OCI-LY3 (cell line): Measurements from ENCODE around the gene LHPP.

Source experiments
- H2AFZ ChIP-seq: fragments of 200-600, 300-600 bp; shearing (Covaris generic); 2 replicates; pipeline ENCODE4 v1.6.0; 2014; ENCODE audit warnings: antibody characterized with exemption, low read depth, low read length
- H3K27ac ChIP-seq: fragments of 200-600, 300-600 bp; sonication (generic); 2 replicates; pipeline ENCODE4 v1.5.1; 2014; ENCODE audit warnings: mild to moderate bottlenecking, low read length, moderate library complexity, mixed read lengths
- H3K27me3 ChIP-seq: fragments of 200-600, 300-600 bp; sonication (generic); 2 replicates; pipeline ENCODE4 v1.6.1; 2014; ENCODE audit warnings: low read depth, low read length, mixed read lengths
- H3K36me3 ChIP-seq: fragments of 200-600, 300-600 bp; sonication (generic); replicated peaks from 2 replicates; pipeline ENCODE3; 2014; ENCODE audit warnings: low read depth, low read length, mixed read lengths
- H3K4me1 ChIP-seq: fragments of 300-600, 200-600 bp; sonication (generic); 2 replicates; pipeline ENCODE4 v1.6.1; 2014; ENCODE audit warnings: low read length, mixed read lengths
- H3K4me2 ChIP-seq: fragments of 200-600, 300-600 bp; sonication (generic); 2 replicates; pipeline ENCODE4 v1.6.1; 2014; ENCODE audit warnings: low read length, mixed read lengths
- H3K4me3 ChIP-seq: fragments of 300-600, 200-600 bp; sonication (generic); 2 replicates; pipeline ENCODE4 v1.5.1; 2014; ENCODE audit warnings: antibody characterized with exemption, mild to moderate bottlenecking, low read length, moderate library complexity
- H3K79me2 ChIP-seq: fragments of 300-600, 200-600 bp; shearing (Covaris generic); 2 replicates; pipeline ENCODE4 v1.6.1; 2014; ENCODE audit warnings: mild to moderate bottlenecking, low read length, mixed read lengths
- H3K9ac ChIP-seq: fragments of 300-600, 200-600 bp; shearing (Covaris generic); 2 replicates; pipeline ENCODE4 v1.6.0; 2014; ENCODE audit warnings: mild to moderate bottlenecking, low read length, moderate library complexity
- H3K9me3 ChIP-seq: fragments of 200-600, 300-600 bp; shearing (Covaris generic); 2 replicates; pipeline ENCODE4 v1.6.1; 2014; ENCODE audit warnings: low read length, mixed read lengths; ENCODE audit not compliant: insufficient read depth
- H4K20me1 ChIP-seq: fragments of 200-600, 300-600 bp; sonication (generic); 2 replicates; pipeline ENCODE4 v1.6.1; 2016; ENCODE audit warnings: low read length, mixed read lengths; ENCODE audit not compliant: insufficient read depth
- CTCF ChIP-seq: fragments of 200-600, 300-600 bp; sonication (generic); IDR thresholded peaks from 2 replicates; pipeline ENCODE4 v1.5.1; 2014; ENCODE audit warnings: antibody characterized with exemption, low read length, low read depth
- EZH2phosphoT487 ChIP-seq: fragments of 200-600 bp; shearing (Covaris generic); IDR thresholded peaks from 2 replicates; pipeline ENCODE4 v1.6.1; 2018; ENCODE audit warnings: antibody characterized with exemption, mixed run types, low read depth

Gene LHPP

GRCh38 chr10:124657806-124658205 is 196.2 kb downstream of the LHPP start:
- H3K4me3 ChIP-seq = no peak overlapping the region
- no peaks in the 10 kb centered on the region for H3K27me3 ChIP-seq
- no peak overlapping the region for H3K4me2 ChIP-seq
- H3K4me1 ChIP-seq = no peaks in the 10 kb centered on the region
- no peaks in the 10 kb centered on the region for H3K9me3 ChIP-seq
- TF ChIP-seq EZH2phosphoT487 = no peak
- TF ChIP-seq CTCF = no peak
- H4K20me1 ChIP-seq = peaks cover 47% of the 10 kb centered on the region
- no peak overlapping the region for H3K9ac ChIP-seq
- peaks cover 9% of the 10 kb centered on the region; the same call in 1 of the 2 replicates for H3K79me2 ChIP-seq
- H3K36me3 ChIP-seq = peaks cover 3% of the 10 kb centered on the region
- H2AFZ ChIP-seq = no peak overlapping the region
- no peak overlapping the region for H3K27ac ChIP-seq

- peaks cover 9% of the 10 kb centered on the region; the same call in 1 of the 2 replicates for H3K79me2 ChIP-seq
- peaks cover 50% of the 10 kb centered on the region for H4K20me1 ChIP-seq
- H3K27me3 ChIP-seq = no peaks in the 10 kb centered on the region
- no peaks in the 10 kb centered on the region for H3K4me1 ChIP-seq
- no peak overlapping the region for H3K4me3 ChIP-seq
- H3K36me3 ChIP-seq = peaks cover 3% of the 10 kb centered on the region
- no peak overlapping the region for H2AFZ ChIP-seq
- H3K4me2 ChIP-seq = no peak overlapping the region
- TF ChIP-seq EZH2phosphoT487 = no peak
- TF ChIP-seq CTCF = no peak
- no peak overlapping the region for H3K27ac ChIP-seq
- H3K9ac ChIP-seq = no peak overlapping the region
- H3K9me3 ChIP-seq = no peaks in the 10 kb centered on the region
Observed at GRCh38 chr10:124658591-124659242, 197.1 kb downstream of the LHPP start.

- H3K4me3 ChIP-seq = no peak overlapping the region
- no peak overlapping the region for H3K27ac ChIP-seq
- H4K20me1 ChIP-seq = peaks cover 57% of the 10 kb centered on the region
- peaks cover 9% of the 10 kb centered on the region; the same call in 1 of the 2 replicates for H3K79me2 ChIP-seq
- TF ChIP-seq EZH2phosphoT487 (no peak), CTCF (no peak)
- no peak overlapping the region for H2AFZ ChIP-seq
- no peaks in the 10 kb centered on the region for H3K4me1 ChIP-seq
- no peak overlapping the region for H3K4me2 ChIP-seq
- no peak overlapping the region for H3K9ac ChIP-seq
- H3K9me3 ChIP-seq = no peaks in the 10 kb centered on the region
- peaks cover 3% of the 10 kb centered on the region for H3K36me3 ChIP-seq
- no peaks in the 10 kb centered on the region for H3K27me3 ChIP-seq
Observed at GRCh38 chr10:124659380-124659779, 197.8 kb downstream of the LHPP start.

- Histone ChIP-seq H3K4me2 (no peak overlapping the region), H3K9me3 (no peaks in the 10 kb centered on the region), H4K20me1 (peaks cover 64% of the 10 kb centered on the region), H3K79me2 (peaks cover 9% of the 10 kb centered on the region; the same call in 1 of the 2 replicates), H3K4me1 (no peaks in the 10 kb centered on the region), H2AFZ (no peak overlapping the region), H3K27ac (no peak overlapping the region), H3K4me3 (no peak overlapping the region), H3K27me3 (no peaks in the 10 kb centered on the region), H3K9ac (no peak overlapping the region), H3K36me3 (peaks cover 3% of the 10 kb centered on the region)
- no peak for TF ChIP-seq CTCF
- no peak for TF ChIP-seq EZH2phosphoT487
Observed at GRCh38 chr10:124660404-124661125, 198.9 kb downstream of the LHPP start.
